Neural cell (in vitro differentiated cells): ENCODE data around the gene TBC1D10A. TPM values are rescaled to one million over a fixed set of nuclear protein-coding genes. Genes with fewer than 3 reads are reported as not detected.

ENCODE experiments used
- H2AFZ ChIP-seq: fragments of 200-600, 300-800 bp; sonication (generic), shearing (Covaris generic); 2 replicates; pipeline ENCODE4 v1.6.0; 2014; ENCODE audit warnings: low read depth, mild to moderate bottlenecking, antibody characterized with exemption, low read length, moderate library complexity
- H3F3A ChIP-seq: fragments of 200-600 bp; shearing (Covaris generic); 2 replicates; pipeline ENCODE4 v1.6.1; 2016; ENCODE audit warnings: mild to moderate bottlenecking, moderate library complexity, mixed read lengths, antibody characterized with exemption, low read length; ENCODE audit not compliant: insufficient read depth, poor library complexity, severe bottlenecking
- H3K27ac ChIP-seq: fragments of 200-600, 300-800 bp; sonication (generic), shearing (Covaris generic); 2 replicates; pipeline ENCODE4 v1.5.1; 2014; ENCODE audit warnings: mild to moderate bottlenecking, low read length, moderate library complexity
- H3K27me3 ChIP-seq: fragments of 300-800, 200-600 bp; sonication (generic), shearing (Covaris generic); 2 replicates; pipeline ENCODE4 v1.6.0; 2014; ENCODE audit warnings: mild to moderate bottlenecking, low read depth, low read length, moderate library complexity; ENCODE audit not compliant: insufficient read depth
- H3K36me3 ChIP-seq: fragments of 300-800, 200-600 bp; sonication (generic), shearing (Covaris generic); 2 replicates; pipeline ENCODE4 v1.5.1; 2014; ENCODE audit warnings: mild to moderate bottlenecking, antibody characterized with exemption, low read length, moderate library complexity; ENCODE audit not compliant: insufficient read depth
- H3K4me2 ChIP-seq: fragments of 300-800, 200-600 bp; sonication (generic), shearing (Covaris generic); 2 replicates; pipeline ENCODE4 v1.6.0; 2014; ENCODE audit warnings: mild to moderate bottlenecking, low read length
- H3K4me3 ChIP-seq: fragments of 300-800, 200-600 bp; sonication (generic), shearing (Covaris generic); 2 replicates; pipeline ENCODE4 v1.5.1; 2014; ENCODE audit warnings: mild to moderate bottlenecking, low read length, moderate library complexity
- H3K79me2 ChIP-seq: fragments of 200-600 bp; shearing (Covaris generic); replicated peaks from 2 replicates; pipeline ENCODE4 v1.6.0; 2014; ENCODE audit warnings: mild to moderate bottlenecking, low read length, moderate library complexity; ENCODE audit not compliant: insufficient read depth
- H3K9ac ChIP-seq: fragments of 300-800, 200-600 bp; sonication (generic), shearing (Covaris generic); 2 replicates; pipeline ENCODE4 v1.6.1; 2016; ENCODE audit warnings: mild to moderate bottlenecking, low read length, mixed read lengths
- H3K9me2 ChIP-seq: fragments of 200-600 bp; shearing (Covaris generic); 2 replicates; pipeline ENCODE4 v1.6.1; 2016; ENCODE audit warnings: mild to moderate bottlenecking, low read length, mixed read lengths; ENCODE audit not compliant: insufficient read depth
- H3K9me3 ChIP-seq: fragments of 200-600, 300-800 bp; sonication (generic), shearing (Covaris generic); 2 replicates; pipeline ENCODE4 v1.6.1; 2016; ENCODE audit warnings: mild to moderate bottlenecking, mixed run types, low read length, moderate library complexity, mixed read lengths
- H4K20me1 ChIP-seq: fragments of 200-600 bp; shearing (Covaris generic); 2 replicates; pipeline ENCODE4 v1.6.1; 2016; ENCODE audit warnings: mild to moderate bottlenecking, mixed run types; ENCODE audit not compliant: insufficient read depth
- EP300 ChIP-seq: fragments of 450-650 bp; conservative IDR thresholded peaks from 2 replicates; pipeline ENCODE4 v1.6.1; 2014; ENCODE audit warnings: antibody characterized with exemption, mild to moderate bottlenecking, moderate library complexity; ENCODE audit not compliant: poor library complexity, severe bottlenecking
- EZH2 ChIP-seq: fragments of 200-600, 300-800 bp; shearing (Covaris generic), sonication (generic); IDR thresholded peaks from 2 replicates; pipeline ENCODE4 v1.6.1; 2014; ENCODE audit warnings: antibody characterized with exemption, low read length, borderline replicate concordance, mild to moderate bottlenecking; ENCODE audit not compliant: insufficient read depth, poor library complexity, severe bottlenecking
- MXI1 ChIP-seq: fragments of 450-650 bp; conservative IDR thresholded peaks from 2 replicates; pipeline ENCODE4 v1.6.1; 2014; ENCODE audit warnings: antibody characterized with exemption, mild to moderate bottlenecking; ENCODE audit not compliant: poor library complexity, severe bottlenecking
- POLR2AphosphoS5 ChIP-seq: IDR thresholded peaks from 2 replicates; pipeline ENCODE4 v1.6.1; 2012
- RAD21 ChIP-seq: fragments of 450-650 bp; conservative IDR thresholded peaks from 2 replicates; pipeline ENCODE4 v1.6.1; 2014; ENCODE audit warnings: antibody characterized with exemption, mild to moderate bottlenecking, moderate library complexity
- SMC3 ChIP-seq: fragments of 450-650 bp; conservative IDR thresholded peaks from 2 replicates; pipeline ENCODE4 v1.6.1; 2014; ENCODE audit warnings: antibody characterized with exemption, mild to moderate bottlenecking, moderate library complexity; ENCODE audit not compliant: poor library complexity
- TAF1 ChIP-seq: IDR thresholded peaks from 2 replicates; pipeline ENCODE4 v1.6.1; 2012; ENCODE audit warnings: low read depth
- polyA plus RNA-seq: library from polyadenylated mRNA; depleted of rRNA; stranded (reverse); fragments of >200 nt; gene quantifications from 2 replicates; pipeline ENCODE4 v1.2.3, GENCODE V29; 2014
- TF ChIP-seq, protein P1 (sequence below): IDR thresholded peaks from 2 replicates; pipeline ENCODE4 v1.6.1; 2012; ENCODE audit warnings: borderline replicate concordance
- TF ChIP-seq, protein P2 (sequence below): fragments of 450-650 bp; IDR thresholded peaks from 2 replicates; pipeline ENCODE4 v1.5.1; 2014; ENCODE audit warnings: antibody characterized with exemption, mild to moderate bottlenecking, moderate library complexity; ENCODE audit not compliant: poor library complexity, severe bottlenecking

TBC1D10A gene
- polyA plus RNA-seq, 1 donor from 2014 or later, result 11.9 TPM

DNA sequence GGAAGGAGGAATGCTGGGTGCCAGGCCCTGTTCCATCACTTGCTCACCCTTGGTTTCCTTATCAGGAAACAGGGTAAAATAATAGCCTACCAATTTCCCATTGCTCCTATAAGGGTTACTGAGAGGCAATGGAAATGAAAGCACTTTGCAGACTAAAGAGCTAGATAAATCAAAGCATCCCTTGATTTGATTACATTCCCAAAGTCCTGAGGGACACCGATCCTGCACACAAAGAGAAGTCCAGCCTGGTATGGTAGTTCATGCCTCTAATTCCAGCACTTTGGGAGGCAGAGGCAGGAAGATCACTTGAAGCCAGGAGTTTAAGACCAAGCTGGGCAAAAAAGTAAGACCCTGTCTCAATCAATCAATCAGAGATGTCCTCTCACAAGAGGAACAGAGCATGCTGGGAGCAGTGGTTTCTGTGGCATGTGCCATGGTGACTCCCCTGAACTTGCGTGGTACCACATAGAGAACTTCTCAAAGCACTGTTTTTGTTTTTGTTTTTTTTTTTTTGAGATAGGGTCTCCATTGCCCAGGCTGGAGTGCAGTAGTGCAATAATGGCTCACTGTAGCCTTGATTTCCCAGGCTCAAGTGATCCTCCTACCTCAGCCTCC, 10.7 kb downstream of the TBC1D10A start:
- Histone ChIP-seq H3K9ac (no peak overlapping the region), H3K9me3 (no peaks in the 10 kb centered on the region), H3K79me2 (no peaks in the 10 kb centered on the region), H3K27me3 (no peaks in the 10 kb centered on the region), H2AFZ (no peak overlapping the region), H3K4me3 (no peak overlapping the region), H3K9me2 (no peaks in the 10 kb centered on the region), H3K27ac (no peak overlapping the region), H3K4me2 (no peak overlapping the region), H3F3A (no peaks in the 10 kb centered on the region), H3K36me3 (no peaks in the 10 kb centered on the region), H4K20me1 (no peaks in the 10 kb centered on the region)
- TF ChIP-seq EP300 (no peak), MXI1 (no peak), EZH2 (no peak), RAD21 (no peak), SMC3 (no peak), TAF1 (no peak), POLR2AphosphoS5 (no peak)
- TF ChIP-seq, protein P1, sequence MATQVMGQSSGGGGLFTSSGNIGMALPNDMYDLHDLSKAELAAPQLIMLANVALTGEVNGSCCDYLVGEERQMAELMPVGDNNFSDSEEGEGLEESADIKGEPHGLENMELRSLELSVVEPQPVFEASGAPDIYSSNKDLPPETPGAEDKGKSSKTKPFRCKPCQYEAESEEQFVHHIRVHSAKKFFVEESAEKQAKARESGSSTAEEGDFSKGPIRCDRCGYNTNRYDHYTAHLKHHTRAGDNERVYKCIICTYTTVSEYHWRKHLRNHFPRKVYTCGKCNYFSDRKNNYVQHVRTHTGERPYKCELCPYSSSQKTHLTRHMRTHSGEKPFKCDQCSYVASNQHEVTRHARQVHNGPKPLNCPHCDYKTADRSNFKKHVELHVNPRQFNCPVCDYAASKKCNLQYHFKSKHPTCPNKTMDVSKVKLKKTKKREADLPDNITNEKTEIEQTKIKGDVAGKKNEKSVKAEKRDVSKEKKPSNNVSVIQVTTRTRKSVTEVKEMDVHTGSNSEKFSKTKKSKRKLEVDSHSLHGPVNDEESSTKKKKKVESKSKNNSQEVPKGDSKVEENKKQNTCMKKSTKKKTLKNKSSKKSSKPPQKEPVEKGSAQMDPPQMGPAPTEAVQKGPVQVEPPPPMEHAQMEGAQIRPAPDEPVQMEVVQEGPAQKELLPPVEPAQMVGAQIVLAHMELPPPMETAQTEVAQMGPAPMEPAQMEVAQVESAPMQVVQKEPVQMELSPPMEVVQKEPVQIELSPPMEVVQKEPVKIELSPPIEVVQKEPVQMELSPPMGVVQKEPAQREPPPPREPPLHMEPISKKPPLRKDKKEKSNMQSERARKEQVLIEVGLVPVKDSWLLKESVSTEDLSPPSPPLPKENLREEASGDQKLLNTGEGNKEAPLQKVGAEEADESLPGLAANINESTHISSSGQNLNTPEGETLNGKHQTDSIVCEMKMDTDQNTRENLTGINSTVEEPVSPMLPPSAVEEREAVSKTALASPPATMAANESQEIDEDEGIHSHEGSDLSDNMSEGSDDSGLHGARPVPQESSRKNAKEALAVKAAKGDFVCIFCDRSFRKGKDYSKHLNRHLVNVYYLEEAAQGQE, result no peak
- TF ChIP-seq, protein P2, sequence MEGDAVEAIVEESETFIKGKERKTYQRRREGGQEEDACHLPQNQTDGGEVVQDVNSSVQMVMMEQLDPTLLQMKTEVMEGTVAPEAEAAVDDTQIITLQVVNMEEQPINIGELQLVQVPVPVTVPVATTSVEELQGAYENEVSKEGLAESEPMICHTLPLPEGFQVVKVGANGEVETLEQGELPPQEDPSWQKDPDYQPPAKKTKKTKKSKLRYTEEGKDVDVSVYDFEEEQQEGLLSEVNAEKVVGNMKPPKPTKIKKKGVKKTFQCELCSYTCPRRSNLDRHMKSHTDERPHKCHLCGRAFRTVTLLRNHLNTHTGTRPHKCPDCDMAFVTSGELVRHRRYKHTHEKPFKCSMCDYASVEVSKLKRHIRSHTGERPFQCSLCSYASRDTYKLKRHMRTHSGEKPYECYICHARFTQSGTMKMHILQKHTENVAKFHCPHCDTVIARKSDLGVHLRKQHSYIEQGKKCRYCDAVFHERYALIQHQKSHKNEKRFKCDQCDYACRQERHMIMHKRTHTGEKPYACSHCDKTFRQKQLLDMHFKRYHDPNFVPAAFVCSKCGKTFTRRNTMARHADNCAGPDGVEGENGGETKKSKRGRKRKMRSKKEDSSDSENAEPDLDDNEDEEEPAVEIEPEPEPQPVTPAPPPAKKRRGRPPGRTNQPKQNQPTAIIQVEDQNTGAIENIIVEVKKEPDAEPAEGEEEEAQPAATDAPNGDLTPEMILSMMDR, result no peak

DNA sequence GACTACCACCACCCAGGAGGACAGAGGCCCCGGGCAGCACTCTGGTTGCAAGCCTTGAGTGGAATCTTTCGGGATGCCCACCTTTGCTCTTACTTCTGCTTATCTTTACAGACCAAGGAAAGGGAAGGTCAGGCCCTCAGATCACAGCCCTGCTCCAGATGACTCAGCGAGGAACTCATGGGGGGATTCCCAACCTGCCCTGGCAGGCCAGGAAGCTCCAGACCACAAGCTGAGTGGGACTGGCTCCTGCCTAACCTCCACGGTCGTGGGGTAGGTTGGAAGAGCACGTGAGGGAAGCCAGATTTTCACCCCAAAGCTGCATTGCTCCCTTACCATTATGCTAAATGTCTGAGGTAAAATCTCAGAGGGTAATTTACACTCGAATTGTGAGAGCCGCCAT, 11.8 kb downstream of the TBC1D10A start:
- Histone ChIP-seq H3K36me3 (no peaks in the 10 kb centered on the region), H3K4me2 (no peak overlapping the region), H2AFZ (no peak overlapping the region), H3K9me2 (no peaks in the 10 kb centered on the region), H3K27me3 (no peaks in the 10 kb centered on the region), H4K20me1 (no peaks in the 10 kb centered on the region), H3K27ac (no peak overlapping the region), H3K79me2 (no peaks in the 10 kb centered on the region), H3K9me3 (no peaks in the 10 kb centered on the region), H3K9ac (no peak overlapping the region), H3K4me3 (no peak overlapping the region), H3F3A (no peaks in the 10 kb centered on the region)
- no peak for TF ChIP-seq SMC3
- TF ChIP-seq POLR2AphosphoS5, result no peak
- no peak for TF ChIP-seq RAD21
